Left lung (tissue), 10 donors: ENCODE data around the gene TOLLIP. TPM values are rescaled to one million over a fixed set of nuclear protein-coding genes. Genes with fewer than 3 reads are reported as not detected.

Experiments used
- ATAC-seq: fragments of 200-7000 bp; cut with Tn5 transposase; one replicate; pipeline ENCODE4 v1.9.1; 2020; ENCODE audit warnings: moderate library complexity
- DNase-seq, 4 donors: peaks; one replicate each; pipeline ENCODE4 v3.0.0-alpha.2; 2013 to 2020
- H3K27ac ChIP-seq, 2 donors: fragments of 200-600 bp; sonication (generic) in 1 of 2; one replicate each; pipeline versions ENCODE4 v1.5.0 to v1.8.0; 2020 to 2021
- H3K27me3 ChIP-seq, 2 donors: fragments of 200-600 bp; sonication (generic) in 1 of 2; one replicate each; pipeline versions ENCODE4 v1.5.0 to v1.8.0; 2020 to 2021
- H3K36me3 ChIP-seq, 2 donors: fragments of 200-600 bp; sonication (generic) in 1 of 2; one replicate each; pipeline versions ENCODE4 v1.5.0 to v1.8.0; 2020 to 2021
- H3K4me1 ChIP-seq, 2 donors: fragments of 200-600 bp; one replicate each; pipeline ENCODE4 v1.8.0; 2021
- H3K4me3 ChIP-seq, 2 donors: fragments of 200-600 bp; sonication (generic) in 1 of 2; one replicate each; pipeline versions ENCODE4 v1.5.0 to v1.8.0; 2020 to 2021; ENCODE audit warnings: mild to moderate bottlenecking in 1 of 2
- H3K9me3 ChIP-seq, 2 donors: fragments of 200-600 bp; sonication (generic) in 1 of 2; one replicate each; pipeline versions ENCODE4 v1.5.0 to v1.8.0; 2020 to 2021
- CTCF ChIP-seq, 2 donors: fragments of 200-600 bp; sonication (generic) in 1 of 2; IDR thresholded peaks; one replicate each; pipeline versions ENCODE4 v1.5.0 to v1.8.0; 2021; ENCODE audit warnings: antibody characterized with exemption in 2 of 2
- intact Hi-C, 2 donors: fragments of 100-400 bp; cut with DNase I; formaldehyde crosslinking; loops; one replicate each; pipeline versions ENCODE4 v1.11.2 to v1.14.2; 2022
- polyA plus RNA-seq, 6 donors: library from polyadenylated mRNA; unstranded; fragments of 120-200 nt; gene quantifications; one replicate each; pipeline ENCODE4 v1.2.1, GENCODE V29; 2013; ENCODE audit not compliant: insufficient read length in 6 of 6
- total RNA-seq, 2 donors: library from RNA; stranded (reverse); fragmentation: NEBNext Ultra II Directional; extraction: Animal tissue kit (Norgen Biotek cat#: 25700); gene quantifications; one replicate each; pipeline ENCODE4 v1.2.1, GENCODE V29; 2021
- donor health status: DM: no; HTN: yes; CAD: no.
- donor health status: DM: no; HTN: no; CAD: no.

Gene TOLLIP
- total and polyA plus RNA-seq, 8 donors: 22.4 to 63.5 (median 27.2) TPM

- intact Hi-C loops: no loop called here
- TF ChIP-seq CTCF (IDR thresholded peaks at IDR 0.05): no peak
- ATAC-seq: no peak
Observed at GRCh38 chr11:1260023-1260501, 49.4 kb downstream of the TOLLIP start.

GRCh38 chr11:1259561-1259960 is 49.9 kb downstream of the TOLLIP start:
- H3K4me1 ChIP-seq: peaks cover 10 to 18% of the 10 kb centered on the region in 2 donors
- no peak overlapping the region for H3K4me3 ChIP-seq
- intact Hi-C loops: no loop called here
- peaks cover 0 to 13% of the 10 kb centered on the region in 2 donors for H3K27me3 ChIP-seq
- no peak for ATAC-seq
- DNase-seq: peak in 1 of 4 donors; percentile 73
- no peak for TF ChIP-seq CTCF (IDR thresholded peaks at IDR 0.05)
- no peak overlapping the region for H3K27ac ChIP-seq
- H3K36me3 ChIP-seq: no peaks in the 10 kb centered on the region
- no peaks in the 10 kb centered on the region for H3K9me3 ChIP-seq

More at GRCh38 chr11:1260023-1260501, 49.4 kb downstream of the TOLLIP start:
- Histone ChIP-seq H3K27ac (no peak overlapping the region), H3K27me3 (peaks cover 0 to 13% of the 10 kb centered on the region in 2 donors), H3K4me1 (peaks cover 10 to 18% of the 10 kb centered on the region in 2 donors), H3K9me3 (no peaks in the 10 kb centered on the region), H3K4me3 (no peak overlapping the region), H3K36me3 (no peaks in the 10 kb centered on the region)
- DNase-seq: peak in 1 of 4 donors; percentile 76

- H3K4me1 ChIP-seq: peaks cover 10 to 18% of the 10 kb centered on the region in 2 donors
- TF ChIP-seq CTCF (IDR thresholded peaks at IDR 0.05): no peak
- ATAC-seq (no peak), DNase-seq (peak in 1 of 4 donors; percentile 45)
- no peaks in the 10 kb centered on the region for H3K9me3 ChIP-seq
- intact Hi-C loops: no loop called here
- H3K4me3 ChIP-seq: no peak overlapping the region
- no peak overlapping the region for H3K27ac ChIP-seq
- H3K36me3 ChIP-seq: no peaks in the 10 kb centered on the region
- H3K27me3 ChIP-seq: peaks cover 0 to 13% of the 10 kb centered on the region in 2 donors
Observed at GRCh38 chr11:1259076-1259461, 50.4 kb downstream of the TOLLIP start.

- H3K4me1 ChIP-seq: peaks cover 10 to 18% of the 10 kb centered on the region in 2 donors
- no peak for TF ChIP-seq CTCF (IDR thresholded peaks at IDR 0.05)
- no peak overlapping the region for H3K27ac ChIP-seq
- peak in 1 of 4 donors; percentile 56 for DNase-seq
- H3K9me3 ChIP-seq: no peaks in the 10 kb centered on the region
- no peak for ATAC-seq
- H3K27me3 ChIP-seq: peaks cover 0 to 13% of the 10 kb centered on the region in 2 donors
- H3K36me3 ChIP-seq: no peaks in the 10 kb centered on the region
- intact Hi-C loops: no loop called here
- no peak overlapping the region for H3K4me3 ChIP-seq
Observed at GRCh38 chr11:1258401-1259075, 50.9 kb downstream of the TOLLIP start.

GRCh38 chr11:1257916-1258315 is 51.5 kb downstream of the TOLLIP start:
- no peak for TF ChIP-seq CTCF (IDR thresholded peaks at IDR 0.05)
- H3K27me3 ChIP-seq: peaks cover 0 to 13% of the 10 kb centered on the region in 2 donors
- H3K4me3 ChIP-seq: no peak overlapping the region
- intact Hi-C loops: no loop called here
- ATAC-seq (no peak), DNase-seq (peak in 1 of 4 donors; percentile 78)
- H3K4me1 ChIP-seq: peaks cover 8 to 14% of the 10 kb centered on the region in 2 donors
- H3K9me3 ChIP-seq: no peaks in the 10 kb centered on the region
- no peak overlapping the region for H3K27ac ChIP-seq
- no peaks in the 10 kb centered on the region for H3K36me3 ChIP-seq
